MG63 (cell line): ENCODE measurements around the gene NME4. TPM values are rescaled to one million over a fixed set of nuclear protein-coding genes. Genes with fewer than 3 reads are reported as not detected.
A peak's percentile ranks its signal among the peaks of the same experiment; 100 is the strongest.
"Not testable (repeated sequence)": the region's sequence is repeated elsewhere in the genome, so short reads cannot be mapped to it uniquely, and the experiment has no call there.

ENCODE experiments used
- DNase-seq: peaks from one replicate; pipeline ENCODE4 v3.0.0-alpha.2; 2020
- H3K27me3 ChIP-seq: fragments of 250-450 bp; sonication (Bioruptor Pico); 2 replicates; pipeline ENCODE4 v1.5.1; 2020; ENCODE audit warnings: mild to moderate bottlenecking, moderate library complexity
- H3K36me3 ChIP-seq: fragments of 250-450 bp; sonication (Bioruptor Pico); 2 replicates; pipeline ENCODE4 v1.5.1; 2020; ENCODE audit warnings: mild to moderate bottlenecking, moderate library complexity
- H3K4me3 ChIP-seq: fragments of 250-450 bp; sonication (Bioruptor Pico); 2 replicates; pipeline ENCODE4 v1.5.1; 2020; ENCODE audit warnings: mild to moderate bottlenecking, moderate library complexity
- H3K9me3 ChIP-seq: fragments of 250-450 bp; sonication (Bioruptor Pico); 2 replicates; pipeline ENCODE4 v1.5.1; 2020; ENCODE audit warnings: mild to moderate bottlenecking, moderate library complexity
- total RNA-seq: library from RNA; depleted of rRNA; stranded (reverse); fragments of >200 nt; shearing (Covaris generic); gene quantifications from 2 replicates; pipeline ENCODE4 v1.2.3, GENCODE V29; 2014; ENCODE audit warnings: low replicate concordance

NME4 gene
- total RNA-seq, 1 experiment from 2014 or later = 350 TPM

DNA sequence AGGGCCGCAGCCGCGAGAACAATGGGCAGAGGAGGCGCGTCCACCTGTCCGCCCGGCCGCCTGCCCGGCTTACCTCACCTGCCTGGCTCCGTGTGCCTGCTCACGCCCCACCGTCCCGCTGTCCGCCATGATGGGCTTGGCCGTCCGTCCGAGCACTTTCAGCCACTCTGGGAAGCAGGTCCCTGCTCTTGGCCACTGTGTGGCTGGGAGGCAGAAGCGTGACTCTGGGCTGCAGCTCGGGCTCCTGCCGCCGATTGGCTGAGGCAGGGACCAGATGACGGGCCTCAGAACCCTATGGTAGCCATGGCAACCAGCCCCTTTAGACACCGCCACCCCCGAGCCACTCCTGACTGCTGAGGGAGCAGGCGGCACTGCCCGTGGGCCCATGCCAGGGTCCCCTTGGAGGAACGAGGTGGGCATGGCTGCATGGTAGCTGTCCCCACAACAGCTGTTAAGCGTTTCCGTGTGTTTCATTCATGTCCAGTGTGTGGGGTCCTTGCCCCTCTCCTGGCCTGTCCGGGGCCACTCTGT lies 35.6 kb upstream of the NME4 start:
- H3K36me3 ChIP-seq = peaks cover under 1% of the 10 kb centered on the region
- H3K9me3 ChIP-seq = no peaks in the 10 kb centered on the region
- no peaks in the 10 kb centered on the region for H3K27me3 ChIP-seq
- no peak for DNase-seq
- no peak overlapping the region for H3K4me3 ChIP-seq

DNA sequence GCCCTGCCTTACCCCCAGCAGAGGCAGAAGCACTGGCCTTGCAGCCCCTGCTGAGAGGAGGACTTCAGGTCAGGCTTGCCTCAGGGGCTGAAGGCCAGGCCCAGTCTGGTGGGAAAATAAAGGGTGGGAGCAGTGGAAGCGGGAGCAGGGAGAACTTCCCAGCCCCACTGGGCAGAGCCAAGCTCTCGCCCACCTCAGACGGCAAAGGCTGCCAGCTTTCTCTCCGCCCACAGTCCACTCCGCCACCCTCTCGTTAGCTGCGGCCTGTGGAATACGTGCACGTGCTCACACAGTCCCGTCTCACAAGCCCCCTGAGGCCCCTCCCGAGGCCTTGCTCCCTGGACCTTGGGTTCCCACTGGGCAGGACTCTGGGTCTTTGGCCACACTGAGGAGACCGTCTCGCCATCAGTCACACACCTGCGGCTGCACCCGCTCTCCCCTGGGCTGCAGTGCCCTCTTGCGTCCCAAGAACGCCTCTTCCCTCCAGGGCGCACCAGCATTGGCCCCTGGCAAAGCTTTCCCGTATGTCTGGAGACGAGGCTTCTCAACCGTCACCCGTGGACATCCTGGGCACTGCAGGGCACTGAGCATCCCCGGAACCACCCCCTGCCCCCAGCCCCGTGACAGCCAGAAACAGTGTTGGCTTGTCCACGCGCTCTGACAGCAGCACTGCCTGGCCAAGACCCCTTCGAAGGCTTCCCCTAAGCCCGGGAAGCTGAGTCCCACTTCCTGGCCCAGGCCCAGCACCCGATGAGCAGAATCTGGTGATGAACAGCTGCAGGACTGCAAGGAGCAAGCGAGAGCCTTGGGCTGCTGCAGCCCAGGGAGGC lies 34.9 kb upstream of the NME4 start:
- peak; percentile 55 for DNase-seq
- Histone ChIP-seq H3K4me3 (no peak overlapping the region), H3K27me3 (no peaks in the 10 kb centered on the region), H3K36me3 (peaks cover 7% of the 10 kb centered on the region), H3K9me3 (no peaks in the 10 kb centered on the region)

DNA sequence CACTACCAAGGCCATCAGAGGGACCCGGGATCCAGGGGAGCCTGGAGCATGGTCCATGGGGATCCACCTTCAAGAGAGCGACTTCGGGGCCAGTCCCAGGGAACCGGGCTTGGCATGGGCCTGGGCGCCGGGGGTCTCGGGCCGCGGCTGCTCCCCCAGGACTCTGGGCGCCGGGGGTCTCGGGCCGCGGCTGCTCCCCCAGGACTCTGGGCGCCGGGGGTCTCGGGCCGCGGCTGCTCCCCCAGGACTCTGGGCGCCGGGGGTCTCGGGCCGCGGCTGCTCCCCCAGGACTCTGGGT lies 34.3 kb upstream of the NME4 start:
- not testable (repeated sequence) for H3K9me3 ChIP-seq, H3K4me3 ChIP-seq, DNase-seq, H3K27me3 ChIP-seq
- H3K36me3 ChIP-seq = peaks cover 13% of the 10 kb centered on the region

DNA sequence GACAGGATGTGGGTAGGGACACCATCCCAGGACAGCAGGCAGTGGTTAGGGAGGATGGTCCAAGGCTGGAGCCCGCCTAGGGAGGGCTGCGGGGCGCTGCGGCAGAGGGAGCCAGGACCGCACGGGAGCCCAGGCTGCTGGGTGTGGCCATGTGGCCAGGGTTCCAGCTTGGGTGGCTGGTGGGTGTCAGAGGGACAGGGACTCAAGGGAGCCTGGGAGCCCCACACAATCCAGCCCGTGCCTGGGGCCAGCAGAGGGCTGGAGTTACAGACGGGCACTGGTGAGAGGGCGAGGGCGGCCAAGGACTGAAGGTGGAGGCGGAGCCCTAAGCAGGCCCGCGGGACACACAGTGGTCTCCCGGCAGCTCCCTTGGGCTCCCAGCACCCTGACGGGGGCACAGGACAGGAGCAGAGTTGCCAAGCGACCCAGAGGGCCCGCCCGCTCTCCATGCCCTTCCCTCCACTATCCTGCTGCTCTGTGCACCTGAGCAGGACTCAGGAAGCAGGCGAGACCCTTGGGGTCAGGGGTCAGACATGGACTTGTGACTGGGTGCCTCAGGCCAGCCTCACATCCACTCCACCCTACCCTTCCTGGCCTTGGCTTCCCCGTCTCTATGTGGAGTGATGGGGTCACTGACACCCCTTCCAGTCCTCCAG lies 33.8 kb upstream of the NME4 start:
- Histone ChIP-seq H3K9me3 (no peaks in the 10 kb centered on the region), H3K27me3 (no peaks in the 10 kb centered on the region), H3K36me3 (peaks cover 17% of the 10 kb centered on the region), H3K4me3 (no peak overlapping the region)
- DNase-seq = no peak

DNA sequence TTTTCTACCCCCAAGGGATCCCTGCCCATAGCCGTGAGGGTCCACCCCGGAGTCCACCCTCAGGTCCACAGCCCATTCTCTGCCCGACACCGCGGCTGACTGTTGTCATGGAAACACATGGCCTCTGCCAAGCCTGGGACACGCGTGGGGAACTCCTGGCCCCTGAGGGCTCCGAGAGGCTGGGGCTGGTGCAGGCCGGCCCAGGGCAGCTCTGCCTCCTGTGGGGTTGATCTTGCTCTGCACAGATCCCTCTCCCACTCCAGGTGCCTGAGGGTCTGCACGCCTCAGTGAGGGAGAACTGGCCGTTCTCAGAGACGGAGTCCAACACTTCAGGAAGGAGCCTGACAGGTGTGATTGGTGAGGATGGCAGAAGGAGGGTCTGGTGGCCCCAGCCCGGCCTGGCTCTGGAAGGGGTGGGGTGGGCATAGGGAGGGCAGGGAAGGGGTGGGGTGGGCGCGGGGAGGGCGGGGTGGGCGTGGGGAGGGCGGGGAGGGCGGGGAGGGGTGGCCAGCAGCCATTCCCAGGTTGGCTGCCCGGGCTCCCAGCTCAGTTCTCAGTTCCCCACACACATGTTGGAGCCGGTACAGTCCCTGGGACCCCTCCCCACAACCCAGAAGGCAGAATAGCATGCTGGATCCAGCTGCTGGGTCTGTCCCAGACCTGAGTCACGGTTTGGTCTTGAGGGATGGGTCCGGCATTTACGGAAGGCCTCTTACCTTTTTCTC lies 33.1 kb upstream of the NME4 start:
- Histone ChIP-seq H3K36me3 (peaks cover 24% of the 10 kb centered on the region), H3K9me3 (no peaks in the 10 kb centered on the region), H3K4me3 (no peak overlapping the region), H3K27me3 (no peaks in the 10 kb centered on the region)
- no peak for DNase-seq

DNA sequence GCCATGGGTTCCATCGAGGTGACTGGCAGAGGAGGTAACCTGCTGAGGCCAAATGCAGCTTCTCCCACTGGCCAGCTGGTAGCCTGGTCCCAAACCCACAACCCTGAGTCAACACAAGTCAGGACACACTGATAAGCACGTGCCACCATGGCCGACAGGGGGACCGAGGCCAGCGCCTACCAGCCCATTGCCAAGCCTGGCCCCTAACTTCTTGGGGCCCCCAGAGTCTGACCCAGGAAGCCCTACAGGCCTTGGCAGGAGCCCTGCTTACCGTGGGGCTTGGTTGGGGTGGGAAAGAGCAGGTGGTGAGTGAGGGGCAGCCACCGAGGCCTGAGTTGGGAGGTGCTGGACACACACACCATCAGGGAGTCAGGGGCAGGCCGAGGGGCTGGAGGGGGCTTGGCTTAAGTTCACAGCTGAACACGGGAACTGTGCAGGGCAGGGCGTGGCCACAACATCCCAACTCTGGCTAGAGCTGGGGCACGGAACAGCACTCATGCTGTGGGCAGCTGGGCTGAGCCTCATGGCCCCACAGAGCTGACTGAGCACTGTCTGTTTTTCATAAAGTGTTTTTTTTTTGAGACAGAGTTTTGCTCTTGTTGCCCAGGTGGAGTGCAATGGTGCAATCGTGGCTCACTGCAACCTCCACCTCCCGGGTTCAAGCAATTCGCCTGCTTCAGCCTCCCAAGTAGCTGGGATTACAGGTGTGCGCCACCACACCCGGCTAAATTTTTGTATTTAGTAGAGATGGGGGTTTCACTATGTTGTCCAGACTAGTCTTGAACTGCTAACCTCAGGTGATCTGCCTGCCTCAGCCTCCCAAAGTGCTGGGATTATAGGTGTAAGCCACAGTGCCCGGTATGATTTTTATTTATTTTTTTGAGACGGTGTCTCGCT lies 32.2 kb upstream of the NME4 start:
- H3K4me3 ChIP-seq = no peak overlapping the region
- no peaks in the 10 kb centered on the region for H3K27me3 ChIP-seq
- no peak for DNase-seq
- peaks cover 32% of the 10 kb centered on the region for H3K36me3 ChIP-seq
- no peaks in the 10 kb centered on the region for H3K9me3 ChIP-seq

DNA sequence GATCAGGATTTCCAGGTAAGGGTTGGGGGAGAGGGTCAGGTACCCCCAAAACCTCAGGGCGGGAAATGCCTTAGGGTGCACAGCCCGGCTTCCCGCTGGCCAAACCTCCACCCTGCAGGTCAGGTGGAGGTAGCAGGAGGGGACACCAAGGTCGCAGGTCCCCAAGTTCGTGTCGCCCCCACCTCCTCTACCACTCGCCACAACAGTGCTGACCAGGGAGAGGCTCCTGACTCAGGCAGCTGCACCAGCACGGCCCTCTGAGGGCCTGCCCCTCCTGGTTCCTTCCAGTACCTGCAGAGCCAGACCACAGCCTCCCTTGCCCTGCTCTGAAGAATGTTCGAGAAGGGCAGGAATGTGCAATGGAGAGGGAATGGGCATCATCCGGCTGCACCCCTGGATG lies 30.5 kb upstream of the NME4 start:
- DNase-seq = no peak
- H3K27me3 ChIP-seq = no peaks in the 10 kb centered on the region
- H3K36me3 ChIP-seq = peaks cover 35% of the 10 kb centered on the region
- H3K9me3 ChIP-seq = no peaks in the 10 kb centered on the region
- no peak overlapping the region for H3K4me3 ChIP-seq

DNA sequence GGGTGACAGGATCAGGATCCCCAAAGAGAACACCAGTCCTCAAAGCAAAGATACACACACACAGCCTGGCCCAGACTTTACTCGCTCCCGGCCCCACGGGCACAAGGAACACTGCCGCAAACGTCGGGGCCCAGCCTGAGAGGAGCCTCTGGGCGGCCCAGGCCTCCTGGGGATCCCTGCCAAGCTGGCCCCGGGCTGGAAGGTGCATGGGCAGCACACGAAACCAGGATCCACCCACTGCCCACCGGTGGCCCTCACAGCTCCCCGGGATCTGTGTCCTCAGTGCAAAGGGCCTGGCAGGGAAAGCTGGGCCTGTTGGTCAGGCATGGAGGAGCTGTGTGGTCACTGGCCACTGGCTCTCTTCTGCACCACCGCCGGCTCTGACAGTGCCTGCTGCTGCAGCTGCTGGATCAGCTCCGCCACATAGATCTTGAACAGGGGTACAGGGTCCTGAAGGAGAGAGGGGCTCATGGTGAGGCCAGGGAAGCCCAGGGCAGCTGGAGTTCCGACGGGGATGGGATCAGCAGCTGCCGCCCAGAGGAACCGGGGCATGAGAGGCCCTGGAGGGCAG lies 29.6 kb upstream of the NME4 start:
- H3K36me3 ChIP-seq = peaks cover 35% of the 10 kb centered on the region
- no peaks in the 10 kb centered on the region for H3K9me3 ChIP-seq
- H3K27me3 ChIP-seq = no peaks in the 10 kb centered on the region
- H3K4me3 ChIP-seq = no peak overlapping the region
- no peak for DNase-seq

DNA sequence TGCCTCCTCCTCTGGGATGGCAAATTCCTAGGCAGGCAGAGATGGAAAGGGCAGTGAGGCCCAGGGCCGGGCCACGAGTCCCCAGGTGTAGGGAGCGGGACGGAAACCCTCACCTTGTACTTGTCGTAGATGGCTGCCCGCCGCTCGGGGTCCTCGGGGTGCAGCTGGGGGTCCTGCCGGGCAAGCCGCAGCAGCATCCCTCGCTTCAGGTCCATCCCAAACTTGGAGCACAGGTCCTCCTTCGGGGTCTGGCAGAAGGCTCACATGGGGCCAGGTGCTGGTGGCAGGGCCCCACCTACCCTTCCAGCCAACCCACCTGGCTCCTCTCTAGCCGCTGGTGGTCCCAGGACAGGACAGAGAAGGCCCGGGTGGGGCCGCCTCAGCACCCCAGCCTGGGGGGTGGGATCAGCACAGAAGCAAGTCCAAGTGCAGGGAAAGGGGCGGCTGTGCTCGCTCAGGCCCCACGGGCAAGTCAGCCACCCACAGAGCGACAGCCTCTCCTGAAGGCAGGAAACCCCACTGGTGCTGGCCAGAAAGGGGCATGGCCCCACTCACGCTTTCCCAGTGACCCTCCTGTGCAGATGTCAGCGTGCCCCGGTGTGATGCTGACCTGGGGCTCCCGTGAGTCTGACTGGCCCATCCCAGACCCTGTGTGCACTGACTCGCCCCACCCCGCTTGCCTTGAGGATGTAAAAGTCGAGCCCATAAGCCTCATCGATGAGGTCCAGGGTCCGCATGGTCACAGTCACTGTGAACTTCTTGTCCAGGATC lies 28.4 kb upstream of the NME4 start:
- H3K4me3 ChIP-seq = no peak overlapping the region
- no peaks in the 10 kb centered on the region for H3K27me3 ChIP-seq
- no peaks in the 10 kb centered on the region for H3K9me3 ChIP-seq
- no peak for DNase-seq
- peaks cover 35% of the 10 kb centered on the region for H3K36me3 ChIP-seq

DNA sequence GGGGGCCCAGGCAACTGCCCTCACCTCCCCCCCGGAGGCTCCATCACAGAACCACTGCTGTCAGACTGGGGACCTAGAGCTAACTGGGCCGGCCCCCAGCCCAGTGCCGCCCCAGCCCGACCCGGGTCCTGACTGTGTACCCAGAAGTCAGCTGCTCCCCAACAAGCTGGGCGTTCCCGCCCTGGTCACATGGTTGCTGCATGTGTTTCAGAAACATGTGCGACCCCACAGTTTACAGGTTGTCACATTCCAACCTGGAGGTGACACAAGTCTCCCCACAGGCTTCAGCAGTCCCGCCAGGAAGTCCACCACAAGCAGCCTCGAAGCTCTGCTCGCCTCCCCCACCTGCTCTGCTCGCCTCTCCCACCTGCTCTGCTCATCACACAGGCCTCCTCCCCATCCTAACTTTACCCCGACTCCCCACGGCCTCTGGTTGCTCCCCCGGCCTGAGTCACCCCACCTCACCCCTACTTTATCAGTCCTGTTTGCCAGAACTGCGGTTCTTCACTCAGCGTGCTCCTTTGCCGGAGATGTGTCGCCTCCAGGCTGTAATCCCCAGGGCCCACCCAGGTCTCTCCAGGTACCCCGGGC lies 27.6 kb upstream of the NME4 start:
- DNase-seq = no peak
- peak overlapping the region; percentile 26 for H3K4me3 ChIP-seq
- H3K9me3 ChIP-seq = no peaks in the 10 kb centered on the region
- peaks cover 41% of the 10 kb centered on the region for H3K36me3 ChIP-seq
- H3K27me3 ChIP-seq = no peaks in the 10 kb centered on the region

DNA sequence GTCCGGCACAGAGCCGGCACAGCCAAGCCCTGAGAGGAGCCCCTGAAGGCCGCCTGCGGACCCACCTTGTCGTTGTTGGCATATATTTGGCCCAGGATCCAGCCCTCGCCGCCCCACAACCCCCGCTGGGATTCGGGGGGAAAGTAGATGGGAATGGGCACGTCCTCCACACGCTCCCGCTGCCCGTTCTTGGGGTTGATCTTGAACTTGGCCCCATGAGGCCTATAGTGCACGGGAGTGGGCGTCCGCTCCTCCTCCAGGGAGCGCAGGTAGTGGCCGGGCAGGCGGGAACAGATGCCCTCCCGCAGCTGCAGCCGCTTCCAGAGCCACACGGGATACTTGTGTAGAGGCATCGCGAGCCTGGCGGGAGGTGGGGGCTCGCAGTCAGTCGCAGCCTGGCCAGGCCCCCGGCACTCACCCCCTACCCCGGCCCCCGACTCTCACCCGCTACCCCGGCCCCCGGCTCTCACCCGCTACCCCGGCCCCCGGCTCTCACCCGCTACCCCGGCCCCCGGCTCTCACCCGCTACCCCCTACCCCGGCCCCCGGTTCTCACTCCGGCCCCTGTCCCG lies 27.0 kb upstream of the NME4 start:
- H3K4me3 ChIP-seq = peak overlapping the region; percentile 26
- peaks cover 46% of the 10 kb centered on the region for H3K36me3 ChIP-seq
- no peaks in the 10 kb centered on the region for H3K9me3 ChIP-seq
- no peak for DNase-seq
- H3K27me3 ChIP-seq = no peaks in the 10 kb centered on the region

DNA sequence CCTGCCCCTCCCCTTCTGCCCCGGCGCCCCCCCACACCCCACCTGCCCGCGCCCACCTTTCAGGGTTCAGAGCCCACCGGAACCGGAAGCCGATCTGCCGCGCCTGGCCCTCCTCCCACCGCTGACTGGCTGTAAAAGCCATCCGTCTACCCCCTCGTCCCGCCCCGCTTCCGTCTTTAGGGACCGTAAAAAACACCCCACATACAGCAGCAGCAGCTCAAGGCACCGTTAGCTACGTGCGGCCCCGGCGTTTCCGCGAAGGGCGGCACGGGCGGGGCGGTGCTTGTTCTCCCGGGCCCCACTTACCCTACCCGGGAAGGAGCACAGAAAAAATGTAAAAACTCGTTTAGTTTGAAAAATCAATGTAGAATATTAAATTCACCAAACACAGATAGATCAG lies 26.6 kb upstream of the NME4 start, which contains the start of gene MRPL28:
TSS of gene MRPL28 (minus strand) at position 96 of the 400 bp plus-strand sequence. CDS start 320 bp downstream, outside the sequence.
- Histone ChIP-seq H3K9me3 (no peaks in the 10 kb centered on the region), H3K4me3 (peak within 1 kb of the TSS; percentile 29), H3K27me3 (no peaks in the 10 kb centered on the region), H3K36me3 (peaks cover 47% of the 10 kb centered on the region)
- DNase-seq = peak; percentile 96

DNA sequence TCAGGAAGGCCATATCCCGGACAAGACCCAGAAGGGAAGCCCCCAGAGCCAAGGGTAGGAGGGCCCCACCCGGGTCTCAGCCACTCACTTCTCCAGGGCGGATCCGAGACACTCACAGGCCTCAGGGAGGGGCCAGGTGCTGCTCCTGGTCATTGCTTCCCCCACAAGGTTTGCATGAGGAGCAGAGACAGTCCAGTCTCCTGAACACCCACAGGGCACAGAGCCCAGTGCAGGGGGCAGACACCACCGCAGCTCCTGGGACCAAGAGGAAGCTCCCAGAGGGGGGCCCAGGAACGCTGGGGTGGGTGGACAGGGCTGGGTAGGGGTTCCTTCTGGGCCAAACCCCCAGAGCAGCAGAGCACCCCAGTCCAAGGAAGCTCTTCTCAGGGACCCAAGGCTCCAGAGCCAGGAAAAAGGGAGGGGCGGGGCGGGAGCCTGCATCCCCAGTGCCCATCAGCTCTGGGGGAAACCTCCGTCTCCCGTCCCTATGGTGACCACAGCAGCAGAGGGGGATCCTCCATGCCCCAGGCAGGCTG lies 26.0 kb upstream of the NME4 start:
- Histone ChIP-seq H3K9me3 (no peaks in the 10 kb centered on the region), H3K27me3 (no peaks in the 10 kb centered on the region), H3K36me3 (peaks cover 50% of the 10 kb centered on the region), H3K4me3 (peak overlapping the region; percentile 29)
- DNase-seq = no peak

DNA sequence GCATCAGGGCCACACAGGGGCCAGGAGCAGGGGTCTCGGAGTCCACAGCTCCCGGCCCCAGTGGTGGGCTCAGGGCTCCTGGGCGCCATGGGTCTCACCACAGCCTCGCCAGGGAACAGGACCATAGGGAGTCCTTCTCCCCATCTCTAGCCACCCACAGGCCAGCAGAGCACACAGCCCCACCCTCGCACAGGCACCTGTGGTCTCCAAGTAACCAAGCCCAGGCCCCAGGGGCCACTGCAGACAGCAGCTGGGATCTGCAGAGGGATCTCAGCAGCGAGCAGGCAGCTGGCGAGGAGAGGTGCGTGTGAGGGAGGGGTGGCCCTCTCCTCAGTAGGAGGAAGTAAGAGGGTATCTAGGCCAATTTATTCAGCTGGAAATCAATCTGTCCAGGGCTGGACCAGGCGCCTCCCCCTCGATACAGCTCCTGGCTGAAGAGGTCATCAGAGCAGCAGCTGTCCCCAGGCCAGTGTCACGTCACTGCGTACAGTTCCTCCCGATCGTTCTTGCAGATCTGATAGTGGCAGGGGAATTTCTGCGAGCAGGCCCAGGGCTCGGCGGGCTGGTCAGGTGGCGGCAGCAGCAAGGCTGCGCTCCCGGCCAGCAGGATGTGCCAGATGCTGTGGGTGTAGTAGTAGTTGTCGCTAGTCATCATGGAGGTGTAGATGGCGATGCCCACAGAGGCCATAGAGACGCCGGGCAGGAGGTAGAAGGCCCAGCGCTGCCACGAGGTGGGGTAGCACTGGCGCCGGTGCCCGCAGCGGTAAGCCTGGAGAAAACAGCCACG lies 25.3 kb upstream of the NME4 start:
- H3K27me3 ChIP-seq = no peaks in the 10 kb centered on the region
- H3K36me3 ChIP-seq = peaks cover 46% of the 10 kb centered on the region
- H3K4me3 ChIP-seq = no peak overlapping the region
- no peaks in the 10 kb centered on the region for H3K9me3 ChIP-seq
- DNase-seq = no peak
